SU-DHL-6 (cell line): ENCODE measurements around the gene CBFA2T2.

Experiments used
- EZH2phosphoT487 ChIP-seq: fragments of 200-600 bp; sonication (generic), shearing (Covaris generic); conservative IDR thresholded peaks from 2 replicates; pipeline ENCODE4 v1.6.1; 2018; ENCODE audit warnings: mild to moderate bottlenecking, antibody characterized with exemption, low read length, moderate library complexity, mixed read lengths
- TF ChIP-seq, protein P1 (sequence below): fragments of 200-600 bp; sonication (generic); IDR thresholded peaks from one replicate; pipeline ENCODE4 v1.5.1; 2017; ENCODE audit warnings: antibody characterized with exemption, mild to moderate bottlenecking, low read length, moderate library complexity; ENCODE audit not compliant: insufficient read depth, poor library complexity, severe bottlenecking

GRCh38 chr20:33687993-33688937, 198.4 kb downstream of the CBFA2T2 start:
- TF ChIP-seq, protein P1, sequence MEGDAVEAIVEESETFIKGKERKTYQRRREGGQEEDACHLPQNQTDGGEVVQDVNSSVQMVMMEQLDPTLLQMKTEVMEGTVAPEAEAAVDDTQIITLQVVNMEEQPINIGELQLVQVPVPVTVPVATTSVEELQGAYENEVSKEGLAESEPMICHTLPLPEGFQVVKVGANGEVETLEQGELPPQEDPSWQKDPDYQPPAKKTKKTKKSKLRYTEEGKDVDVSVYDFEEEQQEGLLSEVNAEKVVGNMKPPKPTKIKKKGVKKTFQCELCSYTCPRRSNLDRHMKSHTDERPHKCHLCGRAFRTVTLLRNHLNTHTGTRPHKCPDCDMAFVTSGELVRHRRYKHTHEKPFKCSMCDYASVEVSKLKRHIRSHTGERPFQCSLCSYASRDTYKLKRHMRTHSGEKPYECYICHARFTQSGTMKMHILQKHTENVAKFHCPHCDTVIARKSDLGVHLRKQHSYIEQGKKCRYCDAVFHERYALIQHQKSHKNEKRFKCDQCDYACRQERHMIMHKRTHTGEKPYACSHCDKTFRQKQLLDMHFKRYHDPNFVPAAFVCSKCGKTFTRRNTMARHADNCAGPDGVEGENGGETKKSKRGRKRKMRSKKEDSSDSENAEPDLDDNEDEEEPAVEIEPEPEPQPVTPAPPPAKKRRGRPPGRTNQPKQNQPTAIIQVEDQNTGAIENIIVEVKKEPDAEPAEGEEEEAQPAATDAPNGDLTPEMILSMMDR = no peak
- no peak for TF ChIP-seq EZH2phosphoT487
